Measurements from ENCODE around the gene DNAH10.

Gene DNAH10

DNA sequence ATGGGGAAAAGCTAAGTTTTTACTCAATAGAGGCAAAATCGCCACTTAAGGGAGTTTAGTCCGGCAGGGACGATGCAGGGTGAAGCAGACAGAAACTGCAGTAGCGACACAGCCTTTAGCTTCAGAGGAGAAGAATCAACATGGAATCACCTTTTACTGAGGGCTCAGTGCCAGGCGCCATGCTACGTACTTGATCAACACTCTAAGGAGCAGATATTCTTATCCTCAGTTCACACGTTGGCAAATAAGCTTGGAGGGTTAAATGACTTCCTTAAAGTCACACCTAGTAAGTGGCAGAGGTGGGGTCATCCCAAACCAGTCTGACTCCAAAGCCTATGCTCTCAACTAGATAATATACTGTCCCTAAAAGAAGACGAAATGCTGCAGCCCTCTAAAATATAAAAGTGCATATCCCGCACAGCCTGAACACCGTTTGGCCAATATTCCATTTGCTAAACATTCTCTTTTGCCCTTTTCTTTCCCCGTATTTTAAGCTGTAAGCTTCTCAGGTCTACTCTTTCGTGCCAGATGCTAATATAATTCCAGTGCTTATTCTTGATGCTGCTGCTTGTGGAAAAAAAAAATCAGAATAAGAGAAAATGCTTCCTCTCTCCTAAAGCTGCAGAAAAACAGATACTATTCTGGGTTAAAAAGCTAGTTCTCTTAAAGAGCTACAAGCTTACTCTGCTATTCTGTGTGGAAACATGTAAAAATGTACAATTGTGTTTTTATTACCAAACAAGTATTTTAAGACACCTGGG is 199.7 kb downstream of the DNAH10 start:
- H3K36me3 ChIP-seq (ENCODE audit: insufficient read depth, low read depth, low read length), result no peaks in the 10 kb centered on the region
- H3K27ac ChIP-seq (ENCODE audit: low read length), result no peak overlapping the region
- no peaks in the 10 kb centered on the region for H3K9me3 ChIP-seq (ENCODE audit: insufficient read depth, low read depth, low read length)
- no peak overlapping the region for H3K9ac ChIP-seq (ENCODE audit: low read depth, low read length)
- no peaks in the 10 kb centered on the region for H3K4me1 ChIP-seq (ENCODE audit: insufficient read depth, low read length)
- peaks cover 94% of the 10 kb centered on the region for H3K27me3 ChIP-seq (ENCODE audit: insufficient read depth, low read length)
- H3K4me3 ChIP-seq (ENCODE audit: low read length), result no peak overlapping the region

DNA sequence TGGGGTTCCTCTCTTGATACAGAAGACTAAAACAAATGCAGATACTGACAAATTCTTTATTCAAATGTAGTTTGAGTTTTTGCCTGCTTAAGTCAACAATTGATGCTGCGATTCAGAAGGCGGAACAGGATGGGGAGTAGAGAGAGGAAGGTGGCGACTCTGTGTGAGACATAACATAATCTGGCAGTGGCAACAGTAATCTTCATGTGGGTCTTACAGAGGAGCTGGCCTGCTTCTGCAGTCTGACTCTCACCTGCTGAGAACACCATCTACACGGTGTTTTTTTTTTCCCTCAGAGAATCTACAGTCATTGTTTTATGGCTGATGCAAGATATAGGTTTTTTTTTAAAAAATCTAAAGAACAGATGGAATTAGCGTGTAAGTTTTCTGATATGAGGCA is 200.4 kb downstream of the DNAH10 start:
- H3K27ac ChIP-seq (ENCODE audit: low read length), result no peak overlapping the region
- H3K36me3 ChIP-seq (ENCODE audit: insufficient read depth, low read depth, low read length), result no peaks in the 10 kb centered on the region
- H3K9me3 ChIP-seq (ENCODE audit: insufficient read depth, low read depth, low read length), result no peaks in the 10 kb centered on the region
- H3K27me3 ChIP-seq (ENCODE audit: insufficient read depth, low read length), result peaks cover 94% of the 10 kb centered on the region
- no peak overlapping the region for H3K4me3 ChIP-seq (ENCODE audit: low read length)
- no peaks in the 10 kb centered on the region for H3K4me1 ChIP-seq (ENCODE audit: insufficient read depth, low read length)
- no peak overlapping the region for H3K9ac ChIP-seq (ENCODE audit: low read depth, low read length)

DNA sequence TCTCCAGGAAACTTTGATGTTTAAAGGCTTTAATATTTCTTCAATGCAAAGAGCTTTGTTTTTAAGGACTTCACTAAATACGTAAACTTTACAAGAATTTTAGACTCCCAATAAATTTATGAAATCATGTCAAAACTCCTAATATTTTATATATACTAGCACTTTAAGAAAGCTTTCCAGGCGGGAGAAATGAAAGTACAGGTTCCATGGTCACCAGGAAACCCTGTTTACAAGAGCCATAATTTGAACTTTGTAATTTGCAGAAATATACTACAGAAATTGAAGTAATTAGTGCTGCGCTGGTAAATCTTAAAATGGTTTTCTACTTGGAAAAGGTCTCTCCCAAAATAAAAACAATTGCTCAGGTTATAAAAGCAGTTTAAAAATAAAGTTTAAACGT is 201.7 kb downstream of the DNAH10 start:
- H3K36me3 ChIP-seq (ENCODE audit: insufficient read depth, low read depth, low read length), result no peaks in the 10 kb centered on the region
- no peak overlapping the region for H3K9ac ChIP-seq (ENCODE audit: low read depth, low read length)
- no peaks in the 10 kb centered on the region for H3K9me3 ChIP-seq (ENCODE audit: insufficient read depth, low read depth, low read length)
- no peak overlapping the region for H3K4me3 ChIP-seq (ENCODE audit: low read length)
- H3K4me1 ChIP-seq (ENCODE audit: insufficient read depth, low read length), result no peaks in the 10 kb centered on the region
- H3K27me3 ChIP-seq (ENCODE audit: insufficient read depth, low read length), result peaks cover 100% of the 10 kb centered on the region
- H3K27ac ChIP-seq (ENCODE audit: low read length), result no peak overlapping the region

DNA sequence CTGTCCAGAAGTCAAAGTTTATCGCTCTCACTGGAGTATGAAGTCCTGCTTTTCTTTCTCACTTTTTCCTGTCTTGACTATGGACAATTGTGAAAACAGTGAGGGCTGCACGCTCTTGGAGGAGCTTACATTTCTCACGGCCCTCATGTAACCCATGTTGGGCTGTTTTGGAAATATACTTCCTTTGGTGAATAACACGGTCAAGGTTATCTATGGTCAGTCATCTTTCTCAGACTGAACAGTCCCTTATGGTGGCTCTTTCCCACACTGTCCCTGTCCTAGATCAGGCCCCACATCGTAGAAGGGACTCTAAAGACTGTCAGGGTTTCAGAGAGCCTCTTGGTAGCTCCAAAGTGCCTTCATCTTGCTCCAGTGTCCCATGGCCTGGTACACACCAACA is 203.3 kb downstream of the DNAH10 start:
- H3K9ac ChIP-seq (ENCODE audit: low read depth, low read length), result no peak overlapping the region
- no peaks in the 10 kb centered on the region for H3K9me3 ChIP-seq (ENCODE audit: insufficient read depth, low read depth, low read length)
- H3K27me3 ChIP-seq (ENCODE audit: insufficient read depth, low read length), result peaks cover 100% of the 10 kb centered on the region
- no peaks in the 10 kb centered on the region for H3K4me1 ChIP-seq (ENCODE audit: insufficient read depth, low read length)
- no peak overlapping the region for H3K27ac ChIP-seq (ENCODE audit: low read length)
- no peak overlapping the region for H3K4me3 ChIP-seq (ENCODE audit: low read length)
- H3K36me3 ChIP-seq (ENCODE audit: insufficient read depth, low read depth, low read length), result no peaks in the 10 kb centered on the region

DNA sequence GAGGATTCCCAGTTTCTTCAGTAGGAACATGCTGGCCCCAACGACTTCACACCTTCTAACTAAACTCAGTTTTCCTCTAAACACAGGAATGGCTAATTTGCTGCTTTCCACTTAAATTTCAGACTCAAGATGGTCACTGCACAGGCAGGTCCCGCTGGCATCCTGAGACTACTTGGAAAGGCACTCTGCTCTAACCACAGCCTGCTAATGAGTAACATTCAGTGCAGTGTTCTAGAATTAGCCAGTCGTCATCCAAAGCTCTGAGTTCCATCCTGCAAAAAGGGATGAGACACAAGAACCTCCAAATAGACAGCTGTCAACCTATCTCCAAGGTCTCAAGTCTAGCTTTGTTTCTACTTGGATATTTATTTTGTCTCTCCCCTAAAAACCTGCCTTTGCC is 204.5 kb downstream of the DNAH10 start:
- Histone ChIP-seq H3K4me1 (ENCODE audit: insufficient read depth, low read length) (peaks cover 4% of the 10 kb centered on the region; the same call in 1 of the 2 replicates), H3K27me3 (ENCODE audit: insufficient read depth, low read length) (peaks cover 100% of the 10 kb centered on the region), H3K9ac (ENCODE audit: low read depth, low read length) (no peak overlapping the region), H3K27ac (ENCODE audit: low read length) (no peak overlapping the region), H3K9me3 (ENCODE audit: insufficient read depth, low read depth, low read length) (no peaks in the 10 kb centered on the region), H3K36me3 (ENCODE audit: insufficient read depth, low read depth, low read length) (no peaks in the 10 kb centered on the region), H3K4me3 (ENCODE audit: low read length) (no peak overlapping the region)

DNA sequence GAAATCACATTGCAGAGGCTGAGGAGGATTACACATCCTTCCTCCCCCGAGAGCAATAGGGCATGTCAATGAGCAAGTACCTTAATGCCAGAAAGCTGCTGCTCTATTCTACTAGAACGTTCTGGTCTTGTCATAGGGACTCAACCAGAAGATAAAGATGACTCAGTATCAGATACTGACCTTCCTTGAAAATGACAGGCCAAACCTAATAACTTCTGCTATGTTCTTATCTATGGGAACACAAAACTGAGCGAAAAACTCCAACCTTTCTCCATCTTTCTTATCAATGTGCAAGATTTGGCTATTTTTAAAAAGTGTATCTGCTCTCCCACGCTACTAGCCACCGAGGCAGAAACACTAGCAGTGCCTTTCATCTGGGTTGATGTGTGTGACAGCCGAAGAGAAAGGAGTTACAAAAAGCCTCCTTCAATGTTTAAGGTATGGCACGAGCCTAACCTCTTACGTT is 205.1 kb downstream of the DNAH10 start:
- Histone ChIP-seq H3K4me3 (ENCODE audit: low read length) (no peak overlapping the region), H3K9me3 (ENCODE audit: insufficient read depth, low read depth, low read length) (no peaks in the 10 kb centered on the region), H3K36me3 (ENCODE audit: insufficient read depth, low read depth, low read length) (no peaks in the 10 kb centered on the region), H3K27me3 (ENCODE audit: insufficient read depth, low read length) (peaks cover 97% of the 10 kb centered on the region), H3K4me1 (ENCODE audit: insufficient read depth, low read length) (peaks cover 4% of the 10 kb centered on the region; the same call in 1 of the 2 replicates), H3K27ac (ENCODE audit: low read length) (no peak overlapping the region), H3K9ac (ENCODE audit: low read depth, low read length) (no peak overlapping the region)

DNA sequence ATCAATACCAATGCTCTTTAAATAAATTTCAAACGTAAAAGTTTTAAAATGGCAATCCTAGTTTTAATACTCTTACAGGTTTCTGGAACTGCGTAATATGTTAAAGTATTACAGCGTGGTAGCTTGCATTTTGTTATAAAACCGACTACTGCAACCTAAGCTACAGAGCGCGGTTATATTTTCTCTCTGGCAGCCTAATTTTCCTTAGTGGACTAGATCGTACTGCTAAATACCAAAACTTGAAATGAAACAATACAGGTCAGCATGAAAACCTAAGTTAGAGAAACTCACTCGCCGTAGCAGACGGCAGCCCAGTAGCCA is 209.3 kb downstream of the DNAH10 start:
- no peak overlapping the region for H3K27ac ChIP-seq (ENCODE audit: low read length)
- no peak overlapping the region for H3K9ac ChIP-seq (ENCODE audit: low read depth, low read length)

DNA sequence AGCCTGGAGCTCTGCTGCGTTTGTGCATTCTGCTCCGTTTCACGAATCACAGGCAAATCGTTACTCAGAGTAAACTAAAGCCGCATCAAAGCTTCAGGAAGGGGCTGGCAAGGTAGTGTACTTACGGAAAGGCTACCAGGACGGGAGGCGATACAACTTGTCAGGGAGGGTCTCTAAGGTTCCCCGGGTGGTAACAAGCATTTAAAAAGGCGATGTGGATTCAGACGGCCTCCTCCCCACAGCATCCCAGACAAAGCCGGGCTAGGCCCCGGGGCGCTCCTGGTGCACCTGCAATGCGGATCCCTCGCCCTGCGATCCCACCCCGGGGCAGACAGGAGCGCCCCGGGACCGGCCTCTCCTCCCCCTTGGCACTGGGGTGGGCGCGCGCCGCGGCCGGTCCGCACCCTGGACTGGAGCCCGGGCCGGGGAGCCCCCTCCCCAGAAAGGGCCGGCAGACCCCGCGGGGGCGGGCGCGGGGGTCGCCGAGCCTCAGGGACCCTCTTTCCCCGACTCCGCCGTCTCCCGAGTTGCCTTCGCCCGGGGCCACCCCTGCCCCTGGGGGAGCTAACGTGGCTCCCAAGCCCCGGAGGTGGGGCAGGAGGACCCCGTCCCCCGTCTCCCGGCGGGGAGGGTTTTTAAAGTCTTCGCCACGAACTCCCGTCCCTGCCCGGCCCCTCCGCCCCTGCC is 209.8 kb downstream of the DNAH10 start:
- Histone ChIP-seq H3K27me3 (ENCODE audit: insufficient read depth, low read length) (peaks cover 78% of the 10 kb centered on the region), H3K4me1 (ENCODE audit: insufficient read depth, low read length) (peaks cover 8% of the 10 kb centered on the region; the same call in 1 of the 2 replicates), H3K36me3 (ENCODE audit: insufficient read depth, low read depth, low read length) (0 out of 2 replicates have a peak, but pooled peaks cover 5% of the 10 kb centered on the region), H3K27ac (ENCODE audit: low read length) (no peak overlapping the region), H3K9me3 (ENCODE audit: insufficient read depth, low read depth, low read length) (no peaks in the 10 kb centered on the region), H3K9ac (ENCODE audit: low read depth, low read length) (no peak overlapping the region), H3K4me3 (ENCODE audit: low read length) (peak overlapping the region; percentile 48)

More for the DNA sequence above, 209.3 kb downstream of the DNAH10 start:
- Histone ChIP-seq H3K4me1 (ENCODE audit: insufficient read depth, low read length) (peaks cover 8% of the 10 kb centered on the region; the same call in 1 of the 2 replicates), H3K9me3 (ENCODE audit: insufficient read depth, low read depth, low read length) (no peaks in the 10 kb centered on the region), H3K4me3 (ENCODE audit: low read length) (peak overlapping the region; percentile 48), H3K27me3 (ENCODE audit: insufficient read depth, low read length) (peaks cover 81% of the 10 kb centered on the region), H3K36me3 (ENCODE audit: insufficient read depth, low read depth, low read length) (0 out of 2 replicates have a peak, but pooled peaks cover 5% of the 10 kb centered on the region)

DNA sequence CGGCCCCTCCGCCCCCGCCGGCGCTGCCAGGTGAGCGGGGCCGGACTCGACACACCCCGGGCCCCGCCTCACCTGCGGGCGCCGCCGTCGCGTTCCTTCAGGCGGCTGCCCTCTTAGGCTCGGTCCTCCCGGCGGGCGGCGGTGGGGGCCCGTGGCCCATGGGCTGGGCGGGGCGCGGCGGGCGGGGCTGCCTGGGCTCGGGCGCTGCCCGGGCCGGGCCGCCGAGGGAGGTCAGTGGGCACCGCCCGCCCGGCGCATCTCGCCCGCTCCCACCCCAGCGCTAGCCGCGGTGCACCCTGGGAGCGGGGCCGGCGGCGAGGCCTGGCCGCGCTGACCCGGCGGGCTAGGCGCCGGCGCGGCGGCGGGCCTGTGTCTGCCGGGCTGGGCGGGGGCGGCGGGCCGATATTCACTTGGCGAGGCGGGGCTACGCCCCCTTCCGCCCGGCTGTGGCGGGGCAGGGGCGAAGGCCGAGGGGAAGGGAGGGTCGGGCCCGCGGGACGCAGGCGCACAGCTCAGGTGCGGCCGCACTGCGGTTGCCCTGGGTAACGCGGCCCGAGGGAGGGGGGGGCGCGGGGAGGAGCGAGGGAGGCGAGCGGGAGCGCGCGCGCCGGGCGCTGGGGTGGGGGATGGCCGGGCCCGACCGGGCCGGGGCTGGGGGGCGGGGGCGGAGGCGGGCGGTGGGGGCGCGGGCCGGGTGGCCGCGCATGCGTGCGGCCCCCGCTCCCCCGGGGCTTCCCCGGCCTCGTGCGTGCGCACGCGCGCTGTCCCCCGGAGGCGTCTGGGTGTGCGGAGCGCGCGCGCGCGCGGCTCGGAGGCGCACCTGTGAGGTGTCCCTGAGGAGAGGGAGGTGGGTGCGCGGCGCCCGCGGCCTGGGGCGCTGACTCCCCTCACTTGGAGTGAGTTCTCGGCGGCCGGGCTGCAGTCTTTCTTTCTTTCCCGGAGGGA is 210.6 kb downstream of the DNAH10 start, which contains the start of the genes CCDC92 and ZNF664:
Gene CCDC92 (minus strand): TSS at position 375 of the 945 bp plus-strand sequence. CDS start 28,526 bp downstream, outside the sequence.
Gene ZNF664 (plus strand): TSS at position 759 of the 945 bp plus-strand sequence. CDS start 38,930 bp downstream, outside the sequence.
- Histone ChIP-seq H3K9me3 (ENCODE audit: insufficient read depth, low read depth, low read length) (no peaks in the 10 kb centered on the region), H3K4me1 (ENCODE audit: insufficient read depth, low read length) (peaks cover 8% of the 10 kb centered on the region; the same call in 1 of the 2 replicates), H3K27me3 (ENCODE audit: insufficient read depth, low read length) (peaks cover 70% of the 10 kb centered on the region), H3K36me3 (ENCODE audit: insufficient read depth, low read depth, low read length) (0 out of 2 replicates have a peak, but pooled peaks cover 5% of the 10 kb centered on the region), H3K27ac (ENCODE audit: low read length) (no peak within 1 kb of the TSS), H3K9ac (ENCODE audit: low read depth, low read length) (peak within 1 kb of the TSS; percentile 64; the same call in 1 of the 2 replicates), H3K4me3 (ENCODE audit: low read length) (peak within 1 kb of the TSS; percentile 83)

DNA sequence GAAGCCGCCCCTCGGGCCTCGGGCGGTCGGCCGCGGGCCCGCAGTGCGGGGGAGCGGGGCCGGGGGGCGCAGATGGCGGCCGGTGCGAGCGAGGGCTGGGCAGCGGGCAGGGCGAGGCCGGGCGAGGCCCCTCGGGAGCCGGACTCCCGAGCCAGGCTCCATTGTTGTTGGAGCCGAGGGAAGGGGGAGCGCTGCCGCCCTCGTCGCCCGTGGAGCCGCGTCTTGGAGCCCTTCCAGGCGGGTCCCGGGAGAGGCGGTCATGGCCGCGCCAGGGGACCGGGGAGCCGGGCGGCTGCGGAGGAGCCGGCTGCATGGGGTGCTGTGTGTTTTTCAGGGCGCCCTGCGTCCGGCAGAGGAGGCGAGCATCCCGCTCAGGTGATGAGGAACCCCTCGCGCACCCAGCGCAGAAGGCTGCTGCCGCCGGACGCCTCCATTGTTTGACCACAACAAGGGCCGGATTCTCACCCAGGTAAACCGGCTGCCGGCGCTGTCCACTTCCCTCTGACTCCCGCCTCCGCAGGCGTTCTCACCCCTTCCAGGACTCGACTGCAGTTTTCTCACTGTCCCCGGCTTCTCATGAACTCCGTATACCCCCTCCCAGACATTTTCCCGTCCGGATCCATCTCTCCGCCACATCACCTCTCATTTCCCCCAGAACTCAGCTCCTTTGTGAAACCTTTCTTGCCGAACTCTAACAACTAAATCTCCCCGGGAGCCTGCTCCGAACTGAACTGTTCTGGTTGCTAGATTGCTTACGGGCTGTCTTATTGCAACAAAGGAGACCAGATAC is 211.6 kb downstream of the DNAH10 start:
- Histone ChIP-seq H3K4me3 (ENCODE audit: low read length) (peak overlapping the region; percentile 83), H3K9me3 (ENCODE audit: insufficient read depth, low read depth, low read length) (no peaks in the 10 kb centered on the region), H3K4me1 (ENCODE audit: insufficient read depth, low read length) (peaks cover 8% of the 10 kb centered on the region; the same call in 1 of the 2 replicates), H3K36me3 (ENCODE audit: insufficient read depth, low read depth, low read length) (0 out of 2 replicates have a peak, but pooled peaks cover 5% of the 10 kb centered on the region), H3K9ac (ENCODE audit: low read depth, low read length) (peak overlapping the region; percentile 64; the same call in 1 of the 2 replicates), H3K27me3 (ENCODE audit: insufficient read depth, low read length) (peaks cover 60% of the 10 kb centered on the region), H3K27ac (ENCODE audit: low read length) (no peak overlapping the region)
